ENCODE results near the gene DCLRE1C.
"Not testable (repeated sequence)": the region's sequence is repeated elsewhere in the genome, so short reads cannot be mapped to it uniquely, and the experiment has no call there.

The DCLRE1C gene

GRCh38 chr10:14873090-14873760 is 80.7 kb downstream of the DCLRE1C start:
- H3K4ac ChIP-seq (ENCODE audit: low read depth, low read length): no peak overlapping the region
- WGBS (ENCODE audit: extremely low coverage, insufficient coverage, low lambda C conversion rate): no CpG with 5 or more reads among the region's 2 CpGs
- H3K4me3 ChIP-seq (ENCODE audit: low read length): no peak overlapping the region
- H3K79me2 ChIP-seq (ENCODE audit: control insufficient read depth, insufficient read depth, low read length): peaks cover 2% of the 10 kb centered on the region
- H3K23ac ChIP-seq (ENCODE audit: low read length): no peak overlapping the region
- H2BK15ac ChIP-seq (replicated peaks; ENCODE audit: low read depth): no peak overlapping the region
- no peak overlapping the region for H3K4me2 ChIP-seq (ENCODE audit: low read length)
- H3K27me3 ChIP-seq (ENCODE audit: insufficient read depth, low read length, poor library complexity): no peaks in the 10 kb centered on the region
- no peak overlapping the region for H2BK120ac ChIP-seq (ENCODE audit: low read depth, low read length)
- H4K5ac ChIP-seq (ENCODE audit: low read length): no peak overlapping the region
- no peak overlapping the region for H3K56ac ChIP-seq (ENCODE audit: low read length)
- H3K4me1 ChIP-seq (ENCODE audit: control insufficient read depth, low read depth, low read length): no peaks in the 10 kb centered on the region
- H3K18ac ChIP-seq (ENCODE audit: low read length): no peak overlapping the region
- peaks cover 3% of the 10 kb centered on the region for H3K79me1 ChIP-seq (ENCODE audit: low read length)
- no peak overlapping the region for H4K8ac ChIP-seq (ENCODE audit: low read depth, low read length)
- H2BK5ac ChIP-seq (ENCODE audit: low read length): no peak overlapping the region
- no peak for DNase-seq
- no peak overlapping the region for H3K27ac ChIP-seq (ENCODE audit: low read depth, low read length)
- no peak overlapping the region for H2AK5ac ChIP-seq (ENCODE audit: low read length)
- no peak overlapping the region for H3K9ac ChIP-seq (ENCODE audit: low read length)
- no peaks in the 10 kb centered on the region for H3K36me3 ChIP-seq (ENCODE audit: control insufficient read depth, insufficient read depth, low read length)

DNA sequence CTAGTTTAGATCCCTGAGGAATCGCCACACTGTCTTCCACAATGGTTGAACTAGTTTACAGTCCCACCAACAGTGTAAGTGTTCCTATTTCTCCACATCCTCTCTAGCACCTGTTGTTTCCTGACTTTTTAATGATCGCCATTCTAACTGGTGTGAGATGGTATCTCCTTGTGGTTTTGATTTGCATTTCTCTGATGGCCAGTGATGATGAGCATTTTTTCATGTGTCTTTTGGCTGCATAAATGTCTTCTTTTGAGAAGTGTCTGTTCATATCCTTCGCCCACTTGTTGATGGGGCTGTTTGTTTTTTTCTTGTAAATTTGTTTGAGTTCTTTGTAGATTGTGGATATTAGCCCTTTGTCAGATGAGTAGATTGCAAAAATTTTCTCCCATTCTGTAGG is 89.0 kb downstream of the DCLRE1C start:
- H3K27me3 ChIP-seq (ENCODE audit: insufficient read depth, low read length, poor library complexity); H4K8ac ChIP-seq (ENCODE audit: low read depth, low read length); H2BK5ac ChIP-seq (ENCODE audit: low read length); DNase-seq; H3K4ac ChIP-seq (ENCODE audit: low read depth, low read length); H3K4me2 ChIP-seq (ENCODE audit: low read length); H3K36me3 ChIP-seq (ENCODE audit: control insufficient read depth, insufficient read depth, low read length); H3K27ac ChIP-seq (ENCODE audit: low read depth, low read length); H3K4me3 ChIP-seq (ENCODE audit: low read length); H2BK15ac ChIP-seq (replicated peaks; ENCODE audit: low read depth); H3K79me2 ChIP-seq (ENCODE audit: control insufficient read depth, insufficient read depth, low read length); H3K23ac ChIP-seq (ENCODE audit: low read length); H3K56ac ChIP-seq (ENCODE audit: low read length); H3K4me1 ChIP-seq (ENCODE audit: control insufficient read depth, low read depth, low read length); H4K5ac ChIP-seq (ENCODE audit: low read length); H3K9ac ChIP-seq (ENCODE audit: low read length); H3K18ac ChIP-seq (ENCODE audit: low read length); H2AK5ac ChIP-seq (ENCODE audit: low read length); H3K79me1 ChIP-seq (ENCODE audit: low read length); H2BK120ac ChIP-seq (ENCODE audit: low read depth, low read length): not testable (repeated sequence)
- no CpG with 5 or more reads among the region's 3 CpGs for WGBS (ENCODE audit: extremely low coverage, insufficient coverage, low lambda C conversion rate)

- not testable (repeated sequence) for H3K4me3 ChIP-seq (ENCODE audit: low read length); H3K56ac ChIP-seq (ENCODE audit: low read length); H3K9ac ChIP-seq (ENCODE audit: low read length); DNase-seq; H2BK120ac ChIP-seq (ENCODE audit: low read depth, low read length); H3K27me3 ChIP-seq (ENCODE audit: insufficient read depth, low read length, poor library complexity); H2AK5ac ChIP-seq (ENCODE audit: low read length); H3K27ac ChIP-seq (ENCODE audit: low read depth, low read length); H3K4me1 ChIP-seq (ENCODE audit: control insufficient read depth, low read depth, low read length); H4K8ac ChIP-seq (ENCODE audit: low read depth, low read length); H3K79me2 ChIP-seq (ENCODE audit: control insufficient read depth, insufficient read depth, low read length); H2BK15ac ChIP-seq (replicated peaks; ENCODE audit: low read depth); H4K5ac ChIP-seq (ENCODE audit: low read length); H2BK5ac ChIP-seq (ENCODE audit: low read length); H3K23ac ChIP-seq (ENCODE audit: low read length); H3K18ac ChIP-seq (ENCODE audit: low read length); H3K4ac ChIP-seq (ENCODE audit: low read depth, low read length); H3K36me3 ChIP-seq (ENCODE audit: control insufficient read depth, insufficient read depth, low read length); H3K79me1 ChIP-seq (ENCODE audit: low read length); H3K4me2 ChIP-seq (ENCODE audit: low read length)
- no CpG with 5 or more reads among the region's 6 CpGs for WGBS (ENCODE audit: extremely low coverage, insufficient coverage, low lambda C conversion rate)
Measured at GRCh38 chr10:14864466-14864865, 89.4 kb downstream of the DCLRE1C start.

- no peak overlapping the region for H2BK15ac ChIP-seq (replicated peaks; ENCODE audit: low read depth)
- H4K5ac ChIP-seq (ENCODE audit: low read length): no peak overlapping the region
- no peak for DNase-seq
- no peaks in the 10 kb centered on the region for H3K36me3 ChIP-seq (ENCODE audit: control insufficient read depth, insufficient read depth, low read length)
- no peak overlapping the region for H3K4ac ChIP-seq (ENCODE audit: low read depth, low read length)
- H2BK120ac ChIP-seq (ENCODE audit: low read depth, low read length): no peak overlapping the region
- H3K23ac ChIP-seq (ENCODE audit: low read length): no peak overlapping the region
- H3K79me2 ChIP-seq (ENCODE audit: control insufficient read depth, insufficient read depth, low read length): no peaks in the 10 kb centered on the region
- H4K8ac ChIP-seq (ENCODE audit: low read depth, low read length): no peak overlapping the region
- no peak overlapping the region for H3K9ac ChIP-seq (ENCODE audit: low read length)
- no peak overlapping the region for H3K4me2 ChIP-seq (ENCODE audit: low read length)
- no peaks in the 10 kb centered on the region for H3K4me1 ChIP-seq (ENCODE audit: control insufficient read depth, low read depth, low read length)
- no peak overlapping the region for H3K56ac ChIP-seq (ENCODE audit: low read length)
- H3K4me3 ChIP-seq (ENCODE audit: low read length): no peak overlapping the region
- no peak overlapping the region for H2BK5ac ChIP-seq (ENCODE audit: low read length)
- no peak overlapping the region for H3K27ac ChIP-seq (ENCODE audit: low read depth, low read length)
- no CpG with 5 or more reads among the region's 1 CpG for WGBS (ENCODE audit: extremely low coverage, insufficient coverage, low lambda C conversion rate)
- H3K79me1 ChIP-seq (ENCODE audit: low read length): no peaks in the 10 kb centered on the region
- H3K18ac ChIP-seq (ENCODE audit: low read length): no peak overlapping the region
- no peaks in the 10 kb centered on the region for H3K27me3 ChIP-seq (ENCODE audit: insufficient read depth, low read length, poor library complexity)
- no peak overlapping the region for H2AK5ac ChIP-seq (ENCODE audit: low read length)
Measured at GRCh38 chr10:14860791-14861190, 93.1 kb downstream of the DCLRE1C start.

DNA sequence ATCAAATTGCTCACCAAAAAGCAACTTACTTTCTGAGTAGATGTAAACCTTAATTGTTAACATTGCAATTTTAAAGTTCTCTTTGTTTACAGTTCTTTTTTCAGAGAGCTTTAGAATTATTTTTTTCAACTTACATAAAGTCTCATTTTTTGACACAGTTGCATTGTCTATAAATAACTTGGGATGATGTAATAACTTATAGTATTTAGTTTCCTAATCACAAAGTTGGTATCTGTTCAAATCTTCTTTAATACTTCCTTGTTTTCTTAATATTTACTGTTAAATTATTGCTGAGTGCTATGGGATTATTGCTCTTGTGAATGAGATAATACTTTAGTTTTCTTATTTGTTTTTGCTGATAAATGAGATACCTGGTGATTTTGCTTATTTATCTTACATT is 94.1 kb downstream of the DCLRE1C start:
- H3K4me1 ChIP-seq (ENCODE audit: control insufficient read depth, low read depth, low read length): no peaks in the 10 kb centered on the region
- H3K27ac ChIP-seq (ENCODE audit: low read depth, low read length): no peak overlapping the region
- H3K79me1 ChIP-seq (ENCODE audit: low read length): no peaks in the 10 kb centered on the region
- H3K4me3 ChIP-seq (ENCODE audit: low read length): no peak overlapping the region
- no peak overlapping the region for H3K23ac ChIP-seq (ENCODE audit: low read length)
- no peak overlapping the region for H2BK120ac ChIP-seq (ENCODE audit: low read depth, low read length)
- no peak overlapping the region for H4K8ac ChIP-seq (ENCODE audit: low read depth, low read length)
- no peak overlapping the region for H2BK15ac ChIP-seq (replicated peaks; ENCODE audit: low read depth)
- no peak overlapping the region for H3K56ac ChIP-seq (ENCODE audit: low read length)
- H3K4me2 ChIP-seq (ENCODE audit: low read length): no peak overlapping the region
- H3K79me2 ChIP-seq (ENCODE audit: control insufficient read depth, insufficient read depth, low read length): no peaks in the 10 kb centered on the region
- H4K5ac ChIP-seq (ENCODE audit: low read length): no peak overlapping the region
- no peaks in the 10 kb centered on the region for H3K36me3 ChIP-seq (ENCODE audit: control insufficient read depth, insufficient read depth, low read length)
- H3K4ac ChIP-seq (ENCODE audit: low read depth, low read length): no peak overlapping the region
- H3K27me3 ChIP-seq (ENCODE audit: insufficient read depth, low read length, poor library complexity): no peaks in the 10 kb centered on the region
- DNase-seq: no peak
- no peak overlapping the region for H2AK5ac ChIP-seq (ENCODE audit: low read length)
- H2BK5ac ChIP-seq (ENCODE audit: low read length): no peak overlapping the region
- H3K18ac ChIP-seq (ENCODE audit: low read length): no peak overlapping the region
- H3K9ac ChIP-seq (ENCODE audit: low read length): no peak overlapping the region

- H3K36me3 ChIP-seq (ENCODE audit: control insufficient read depth, insufficient read depth, low read length): no peaks in the 10 kb centered on the region
- no peak overlapping the region for H3K27ac ChIP-seq (ENCODE audit: low read depth, low read length)
- WGBS (ENCODE audit: extremely low coverage, insufficient coverage, low lambda C conversion rate): no CpG with 5 or more reads among the region's 5 CpGs
- no peaks in the 10 kb centered on the region for H3K4me1 ChIP-seq (ENCODE audit: control insufficient read depth, low read depth, low read length)
- H3K4me2 ChIP-seq (ENCODE audit: low read length): no peak overlapping the region
- no peaks in the 10 kb centered on the region for H3K27me3 ChIP-seq (ENCODE audit: insufficient read depth, low read length, poor library complexity)
- no peak overlapping the region for H2BK5ac ChIP-seq (ENCODE audit: low read length)
- no peaks in the 10 kb centered on the region for H3K79me2 ChIP-seq (ENCODE audit: control insufficient read depth, insufficient read depth, low read length)
- H3K23ac ChIP-seq (ENCODE audit: low read length): no peak overlapping the region
- no peaks in the 10 kb centered on the region for H3K79me1 ChIP-seq (ENCODE audit: low read length)
- no peak overlapping the region for H3K18ac ChIP-seq (ENCODE audit: low read length)
- no peak for DNase-seq
- H3K9ac ChIP-seq (ENCODE audit: low read length): no peak overlapping the region
- H2AK5ac ChIP-seq (ENCODE audit: low read length): no peak overlapping the region
- no peak overlapping the region for H3K56ac ChIP-seq (ENCODE audit: low read length)
- H2BK15ac ChIP-seq (replicated peaks; ENCODE audit: low read depth): no peak overlapping the region
- H4K8ac ChIP-seq (ENCODE audit: low read depth, low read length): no peak overlapping the region
- H2BK120ac ChIP-seq (ENCODE audit: low read depth, low read length): no peak overlapping the region
- no peak overlapping the region for H4K5ac ChIP-seq (ENCODE audit: low read length)
- no peak overlapping the region for H3K4me3 ChIP-seq (ENCODE audit: low read length)
- H3K4ac ChIP-seq (ENCODE audit: low read depth, low read length): no peak overlapping the region
Measured at GRCh38 chr10:14859043-14859442, 94.9 kb downstream of the DCLRE1C start.

All from mesendoderm (in vitro differentiated cells).